ENCODE results near the gene LRRC8C. TPM values are rescaled to one million over a fixed set of nuclear protein-coding genes. Genes with fewer than 3 reads are reported as not detected.

Gene LRRC8C
- total and polyA plus RNA-seq, 2 experiments from 2014 or later = 0.89 to 3.9 TPM

DNA sequence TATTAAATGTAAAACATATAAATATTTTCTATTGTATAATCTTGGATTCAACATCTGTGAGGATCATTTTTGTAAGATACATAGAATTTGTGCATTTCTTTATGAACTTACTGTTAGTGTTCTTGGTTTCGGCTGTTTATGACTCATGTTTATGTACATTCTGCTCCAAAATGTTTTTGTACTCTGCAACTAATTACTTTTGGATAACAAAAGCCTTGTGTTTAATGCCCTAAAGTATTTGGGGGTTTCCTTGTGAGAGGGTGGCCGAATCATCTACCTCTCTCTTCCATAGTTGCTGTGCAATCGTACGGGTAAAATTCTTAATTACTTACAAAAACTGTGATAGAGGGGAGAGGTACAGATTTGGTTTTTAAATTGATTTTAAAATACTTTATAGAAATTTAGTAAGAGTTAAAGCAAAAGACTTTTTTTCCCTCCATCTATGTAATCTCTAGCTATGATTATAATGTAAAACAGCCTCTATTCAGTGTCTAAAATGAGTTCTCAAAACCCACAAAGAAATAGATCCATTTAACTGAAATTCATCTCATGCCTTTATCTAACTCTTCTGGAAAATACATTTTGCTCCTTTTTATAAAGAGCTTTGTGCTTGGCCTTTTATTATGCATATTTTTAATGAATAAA is 38.7 kb upstream of the LRRC8C start (continued):
- TF ChIP-seq, protein P1, sequence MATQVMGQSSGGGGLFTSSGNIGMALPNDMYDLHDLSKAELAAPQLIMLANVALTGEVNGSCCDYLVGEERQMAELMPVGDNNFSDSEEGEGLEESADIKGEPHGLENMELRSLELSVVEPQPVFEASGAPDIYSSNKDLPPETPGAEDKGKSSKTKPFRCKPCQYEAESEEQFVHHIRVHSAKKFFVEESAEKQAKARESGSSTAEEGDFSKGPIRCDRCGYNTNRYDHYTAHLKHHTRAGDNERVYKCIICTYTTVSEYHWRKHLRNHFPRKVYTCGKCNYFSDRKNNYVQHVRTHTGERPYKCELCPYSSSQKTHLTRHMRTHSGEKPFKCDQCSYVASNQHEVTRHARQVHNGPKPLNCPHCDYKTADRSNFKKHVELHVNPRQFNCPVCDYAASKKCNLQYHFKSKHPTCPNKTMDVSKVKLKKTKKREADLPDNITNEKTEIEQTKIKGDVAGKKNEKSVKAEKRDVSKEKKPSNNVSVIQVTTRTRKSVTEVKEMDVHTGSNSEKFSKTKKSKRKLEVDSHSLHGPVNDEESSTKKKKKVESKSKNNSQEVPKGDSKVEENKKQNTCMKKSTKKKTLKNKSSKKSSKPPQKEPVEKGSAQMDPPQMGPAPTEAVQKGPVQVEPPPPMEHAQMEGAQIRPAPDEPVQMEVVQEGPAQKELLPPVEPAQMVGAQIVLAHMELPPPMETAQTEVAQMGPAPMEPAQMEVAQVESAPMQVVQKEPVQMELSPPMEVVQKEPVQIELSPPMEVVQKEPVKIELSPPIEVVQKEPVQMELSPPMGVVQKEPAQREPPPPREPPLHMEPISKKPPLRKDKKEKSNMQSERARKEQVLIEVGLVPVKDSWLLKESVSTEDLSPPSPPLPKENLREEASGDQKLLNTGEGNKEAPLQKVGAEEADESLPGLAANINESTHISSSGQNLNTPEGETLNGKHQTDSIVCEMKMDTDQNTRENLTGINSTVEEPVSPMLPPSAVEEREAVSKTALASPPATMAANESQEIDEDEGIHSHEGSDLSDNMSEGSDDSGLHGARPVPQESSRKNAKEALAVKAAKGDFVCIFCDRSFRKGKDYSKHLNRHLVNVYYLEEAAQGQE (IDR thresholded peaks at IDR 0.05; ENCODE audit: unreplicated experiment) = no peak
- TF ChIP-seq EZH2 (IDR thresholded peaks at IDR 0.05; ENCODE audit: low read depth, unreplicated experiment) = no peak

DNA sequence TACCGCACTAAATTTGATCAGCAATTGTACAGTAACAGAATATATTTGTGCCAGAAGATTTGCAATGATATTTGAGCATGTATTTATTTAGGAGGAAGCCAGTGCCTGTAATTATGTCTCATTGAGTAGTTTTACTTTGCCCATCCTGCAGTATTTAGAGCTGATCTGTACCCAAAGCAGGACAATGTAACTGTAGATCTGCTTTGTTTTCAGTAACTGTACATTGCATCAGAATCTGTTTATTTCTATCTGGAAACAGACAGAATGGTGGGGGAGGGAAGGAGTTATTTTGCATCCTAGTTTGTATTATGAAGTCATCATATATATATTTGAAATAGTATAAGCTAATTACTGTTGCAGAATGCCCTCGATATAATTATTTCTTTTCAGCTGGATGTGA is 36.2 kb upstream of the LRRC8C start:
- Histone ChIP-seq H3K4me3 (no peak overlapping the region), H3K79me2 (replicated peaks; ENCODE audit: insufficient read depth) (peaks cover 10% of the 10 kb centered on the region), H4K20me1 (replicated peaks; ENCODE audit: insufficient read depth) (no peaks in the 10 kb centered on the region), H3K4me2 (no peak overlapping the region), H3K4me1 (ENCODE audit: insufficient read depth) (peaks cover 54% of the 10 kb centered on the region), H3K9me2 (ENCODE audit: insufficient read depth) (no peaks in the 10 kb centered on the region), H2AFZ (no peak overlapping the region), H3K36me3 (ENCODE audit: insufficient read depth) (no peaks in the 10 kb centered on the region), H3F3A (replicated peaks; ENCODE audit: low read depth) (0 out of 2 replicates have a peak, but pooled peaks cover 3% of the 10 kb centered on the region), H3K27ac (ENCODE audit: low read depth) (no peak overlapping the region; the same call in 1 of the 2 replicates), H3K27me3 (ENCODE audit: insufficient read depth) (no peaks in the 10 kb centered on the region)
- no peak for DNase-seq (ENCODE audit: low spot score)
- H3K9me3 Mint-ChIP-seq = no peaks in the 10 kb centered on the region
- H3K36me3 Mint-ChIP-seq (ENCODE audit: low read depth) = peaks cover 8% of the 10 kb centered on the region; the same call in 2 of the 3 replicates
- ATAC-seq = no peak
- H3K4me1 Mint-ChIP-seq = peaks cover 61% of the 10 kb centered on the region
- TF ChIP-seq CREB1 (CRISPR knock-in tag; IDR thresholded peaks at IDR 0.05; ENCODE audit: low read depth) (no peak), NANOG (IDR thresholded peaks at IDR 0.05; ENCODE audit: borderline replicate concordance) (no peak), STAT1 (IDR thresholded peaks at IDR 0.05; ENCODE audit: unreplicated experiment) (no peak), POLR2AphosphoS5 (IDR thresholded peaks at IDR 0.05; ENCODE audit: low read depth) (no peak)
- TF ChIP-seq, protein P2, sequence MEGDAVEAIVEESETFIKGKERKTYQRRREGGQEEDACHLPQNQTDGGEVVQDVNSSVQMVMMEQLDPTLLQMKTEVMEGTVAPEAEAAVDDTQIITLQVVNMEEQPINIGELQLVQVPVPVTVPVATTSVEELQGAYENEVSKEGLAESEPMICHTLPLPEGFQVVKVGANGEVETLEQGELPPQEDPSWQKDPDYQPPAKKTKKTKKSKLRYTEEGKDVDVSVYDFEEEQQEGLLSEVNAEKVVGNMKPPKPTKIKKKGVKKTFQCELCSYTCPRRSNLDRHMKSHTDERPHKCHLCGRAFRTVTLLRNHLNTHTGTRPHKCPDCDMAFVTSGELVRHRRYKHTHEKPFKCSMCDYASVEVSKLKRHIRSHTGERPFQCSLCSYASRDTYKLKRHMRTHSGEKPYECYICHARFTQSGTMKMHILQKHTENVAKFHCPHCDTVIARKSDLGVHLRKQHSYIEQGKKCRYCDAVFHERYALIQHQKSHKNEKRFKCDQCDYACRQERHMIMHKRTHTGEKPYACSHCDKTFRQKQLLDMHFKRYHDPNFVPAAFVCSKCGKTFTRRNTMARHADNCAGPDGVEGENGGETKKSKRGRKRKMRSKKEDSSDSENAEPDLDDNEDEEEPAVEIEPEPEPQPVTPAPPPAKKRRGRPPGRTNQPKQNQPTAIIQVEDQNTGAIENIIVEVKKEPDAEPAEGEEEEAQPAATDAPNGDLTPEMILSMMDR (conservative IDR thresholded peaks at IDR 0.05; ENCODE audit: low read depth in 2 of 2) = no peak
- H3K27ac Mint-ChIP-seq = no peak overlapping the region
- H3K4me3 Mint-ChIP-seq = no peak overlapping the region
- H3K27me3 Mint-ChIP-seq (ENCODE audit: insufficient read depth, low read depth, poor library complexity) = no peaks in the 10 kb centered on the region

Measured in GM23338 (cell line).